HG02571 (cell line): ENCODE measurements around the gene HIGD1A.

Source experiments
- ATAC-seq: cut with Tn5 transposase; IDR thresholded peaks from one replicate; pipeline ENCODE4 v1.9.1; 2021; ENCODE audit warnings: mild to moderate bottlenecking, moderate library complexity; ENCODE audit not compliant: unreplicated experiment

The HIGD1A gene

DNA sequence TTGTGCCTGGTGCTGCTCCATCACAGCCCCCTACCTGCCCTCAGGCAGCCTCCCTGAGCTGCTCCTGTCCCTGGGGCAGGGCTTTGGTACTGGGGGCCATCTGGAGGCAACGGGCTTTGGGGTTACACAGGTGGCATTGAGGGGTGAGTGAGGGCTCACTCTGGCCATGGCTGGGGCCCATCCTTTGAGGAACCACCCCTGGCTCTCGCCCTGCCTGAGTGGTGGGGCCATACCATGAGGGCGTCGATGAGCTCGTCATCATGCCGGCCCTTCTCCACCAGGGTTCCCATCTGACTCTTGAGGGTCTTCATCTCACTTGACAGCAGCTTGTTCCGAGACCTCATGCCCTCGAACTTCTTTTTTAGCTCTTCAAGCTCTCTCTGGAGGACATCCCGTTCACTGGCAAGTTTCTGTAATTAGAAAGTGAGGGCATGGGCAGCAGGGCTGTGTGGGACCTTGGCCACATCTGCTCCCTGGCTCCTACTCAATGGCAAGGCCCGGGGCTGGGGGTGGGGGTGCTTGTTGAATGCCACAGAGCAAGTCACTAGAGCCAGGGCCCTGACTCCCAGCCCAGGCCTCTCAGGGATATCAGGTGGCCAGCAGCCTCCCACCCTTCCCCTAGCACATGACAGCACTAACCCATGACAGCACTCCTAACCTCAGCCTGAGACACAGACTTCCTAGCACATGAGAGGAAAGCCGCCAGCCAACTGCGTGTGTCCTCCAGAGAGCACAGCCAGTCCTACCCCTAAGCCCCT lies 64.7 kb downstream of the HIGD1A start:
- no peak for ATAC-seq

DNA sequence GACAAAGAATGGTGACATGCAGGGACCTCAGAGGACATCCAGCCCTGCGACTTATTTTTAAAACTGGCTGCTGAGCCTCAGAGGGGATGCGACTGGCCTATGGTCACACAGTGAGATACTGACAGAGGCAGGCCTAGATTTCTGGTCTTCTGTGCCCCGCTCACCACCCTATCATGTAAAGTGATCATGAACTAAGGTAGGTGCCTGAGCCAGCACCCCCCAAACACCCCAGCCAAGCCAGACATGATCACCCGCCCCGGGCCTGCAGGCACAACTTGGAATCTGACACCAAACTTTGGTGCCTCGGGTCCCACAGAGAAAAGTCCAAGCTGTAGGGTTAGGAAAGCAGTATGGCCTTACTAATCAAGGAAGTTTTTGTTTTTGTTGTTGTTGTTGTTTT lies 67.8 kb downstream of the HIGD1A start:
- no peak for ATAC-seq

DNA sequence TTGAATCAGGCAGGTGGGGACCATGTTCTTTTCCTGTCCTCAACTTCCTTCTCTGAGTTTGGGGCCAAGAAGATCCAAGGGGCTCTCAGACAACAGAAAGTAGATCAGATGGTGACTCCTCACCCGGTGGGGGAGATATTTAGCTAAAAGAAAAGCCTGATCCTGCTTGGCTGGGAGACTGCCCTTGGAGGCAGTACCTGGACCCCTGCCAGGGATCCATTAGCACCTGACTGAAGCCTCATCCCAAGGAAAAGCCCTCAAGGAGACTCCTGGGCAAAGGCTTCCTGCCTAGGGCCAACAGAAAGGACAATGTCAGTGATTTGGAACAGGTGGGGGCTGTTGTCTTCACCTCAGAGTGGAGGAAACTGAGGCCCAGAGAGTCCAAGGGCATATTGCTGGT lies 68.2 kb downstream of the HIGD1A start:
- ATAC-seq: no peak

DNA sequence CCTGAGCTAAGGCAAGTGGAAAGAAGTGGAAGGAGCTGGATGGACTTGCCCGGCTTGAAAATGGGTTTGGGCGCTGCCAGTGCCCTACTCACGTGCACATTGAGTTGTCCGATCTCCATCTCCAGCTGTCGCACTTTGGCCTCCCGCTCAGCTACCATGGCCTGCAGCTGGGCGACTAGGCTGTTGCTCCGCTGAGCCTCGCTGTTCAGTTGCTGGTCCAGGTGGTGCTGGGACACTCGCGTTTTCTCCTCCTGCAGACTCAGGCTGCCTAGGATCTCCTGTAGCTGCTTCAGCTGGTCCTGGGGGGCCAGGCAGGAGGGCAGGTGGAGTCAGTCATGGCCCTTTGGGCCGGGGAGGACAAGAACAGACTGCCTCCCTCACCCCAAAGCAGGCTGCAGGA lies 68.7 kb downstream of the HIGD1A start:
- ATAC-seq: no peak

DNA sequence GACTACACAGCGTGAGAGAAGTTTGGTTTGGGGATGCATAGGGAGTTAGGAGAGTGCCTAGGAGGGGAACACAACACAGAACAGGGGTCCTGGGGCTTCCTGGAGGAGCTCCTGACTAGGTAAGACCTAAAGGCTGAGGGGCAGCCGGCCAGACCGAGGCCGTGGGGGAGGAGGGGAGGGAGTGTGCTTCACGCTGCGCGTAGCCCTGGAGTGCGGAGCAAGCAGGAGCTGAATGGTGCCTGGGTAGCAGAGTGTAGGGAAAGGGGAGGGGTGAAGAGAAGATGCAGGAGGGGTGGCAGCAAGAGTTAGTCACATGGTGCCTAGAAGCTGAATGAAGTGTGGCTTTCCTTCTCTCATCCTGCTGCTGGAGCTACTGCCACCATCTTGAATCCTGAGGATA lies 69.3 kb downstream of the HIGD1A start:
- ATAC-seq: no peak

DNA sequence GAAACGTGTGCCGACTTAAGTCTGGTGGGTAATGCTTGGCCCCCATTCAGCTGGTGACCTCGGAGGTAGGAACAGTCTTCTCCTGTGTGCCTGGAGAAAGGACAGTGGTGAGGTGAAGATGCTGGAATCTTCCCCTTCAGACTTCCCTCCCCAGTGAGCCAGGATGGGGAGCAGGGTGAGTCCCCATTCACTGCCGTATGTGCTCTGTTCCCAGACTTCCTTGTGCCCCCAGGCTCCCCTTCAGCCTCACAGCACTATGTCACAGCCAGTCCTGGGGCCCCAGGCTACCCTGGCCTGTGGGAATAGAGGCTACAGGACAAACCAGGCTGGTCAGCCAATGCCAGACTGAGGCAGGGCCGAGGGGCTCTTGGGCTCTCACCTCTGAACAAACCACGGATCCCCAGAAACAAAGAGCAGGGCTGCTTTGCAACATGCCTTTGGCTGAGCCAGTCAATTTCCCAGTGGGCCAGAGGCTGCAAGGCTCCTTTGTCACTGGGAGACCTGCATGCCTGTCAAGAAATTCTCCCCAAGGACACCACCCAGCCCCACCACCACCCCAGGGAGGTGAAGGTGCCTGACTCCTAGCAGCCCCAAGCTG lies 69.9 kb downstream of the HIGD1A start:
- no peak for ATAC-seq

DNA sequence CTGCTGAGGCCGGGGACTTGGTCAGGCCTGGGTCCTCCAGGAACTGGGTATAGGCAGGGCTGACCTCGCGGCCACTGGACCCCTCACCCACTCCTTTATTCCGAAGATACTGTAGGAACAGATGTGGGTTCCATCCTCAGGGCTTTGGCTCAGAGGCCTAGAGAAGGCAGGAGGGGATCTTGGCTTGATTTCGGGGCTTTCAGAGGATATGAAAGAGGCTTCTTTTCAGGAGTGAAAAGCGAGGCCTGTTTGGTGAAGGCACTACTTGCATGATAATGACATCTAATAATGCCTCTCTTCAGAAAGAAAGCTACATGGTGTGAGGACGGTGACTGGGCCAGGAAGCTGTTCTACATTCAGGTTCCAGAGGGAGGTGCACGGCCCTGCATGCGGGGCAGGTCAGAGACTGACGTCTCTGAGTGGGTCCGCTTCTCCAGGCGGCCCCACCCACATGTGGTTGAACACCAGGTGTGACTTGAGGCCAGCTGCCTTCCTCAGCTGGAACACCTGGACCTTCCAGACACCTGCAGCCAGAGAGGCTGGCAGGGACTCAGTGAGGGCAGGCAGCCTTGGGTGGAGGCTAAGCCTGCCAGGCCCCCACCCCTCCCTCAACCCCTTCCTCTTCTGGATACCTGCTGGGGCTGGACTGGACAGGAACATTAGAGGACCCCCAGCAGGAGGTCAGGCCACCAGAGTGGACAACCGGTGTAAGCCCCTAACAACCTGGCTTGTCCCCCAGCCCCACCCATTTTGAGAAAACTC lies 70.6 kb downstream of the HIGD1A start:
- no peak for ATAC-seq
